Adrenal gland (tissue), 12 donors: ENCODE data around the gene HEPACAM. TPM values are rescaled to one million over a fixed set of nuclear protein-coding genes. Genes with fewer than 3 reads are reported as not detected.

Experiments used
- DNase-seq, 7 donors: peaks; one replicate each; pipeline ENCODE4 v3.0.0-alpha.2; 2019 to 2020
- H3K27ac ChIP-seq, 5 donors: fragments of 200-600 bp; sonication (generic) in 4 of 5; 1 replicate in 3 of 5; 2 replicates in 2 of 5; pipeline versions ENCODE4 v1.5.1 to v1.8.0; 2016 to 2020; ENCODE audit warnings: mild to moderate bottlenecking in 1 of 5
- H3K27me3 ChIP-seq: fragments of 200-600 bp; 2 replicates; pipeline ENCODE4 v1.8.0; 2021
- H3K36me3 ChIP-seq, 2 donors: fragments of 200-600 bp; replicated peaks in 1 of 2; 1 replicate in 1 of 2; 2 replicates in 1 of 2; pipeline versions ENCODE4 v1.5.1 to v1.8.0; 2018 to 2022
- H3K4me1 ChIP-seq, 2 donors: fragments of 200-600 bp; replicated peaks in 1 of 2; 1 replicate in 1 of 2; 2 replicates in 1 of 2; pipeline versions ENCODE4 v1.5.1 to v1.8.0; 2018 to 2021
- H3K4me3 ChIP-seq, 4 donors: fragments of 200-600 bp; sonication (generic) in 3 of 4; one replicate each; pipeline ENCODE4 v1.5.1; 2016 to 2018
- H3K9me3 ChIP-seq, 3 donors: fragments of 200-600 bp; sonication (generic) in 1 of 3; replicated peaks in 1 of 3; 1 replicate in 2 of 3; 2 replicates in 1 of 3; pipeline versions ENCODE4 v1.5.1 to v1.8.0; 2016 to 2021
- CTCF ChIP-seq, 6 experiments: fragments of 450-650 bp in 4 of 6; fragments of 200-600 bp in 2 of 6; sonication (generic) in 1 of 6; IDR thresholded peaks; 1 replicate in 5 of 6; 2 replicates in 1 of 6; pipeline versions ENCODE4 v1.5.1 to v1.8.0; 2016 to 2021; ENCODE audit warnings: antibody characterized with exemption in 6 of 6, mild to moderate bottlenecking in 2 of 6, moderate library complexity in 1 of 6
- POLR2A ChIP-seq, 2 donors: fragments of 450-650 bp; IDR thresholded peaks; one replicate each; pipeline ENCODE4 v1.6.1; 2017; ENCODE audit warnings: antibody characterized with exemption in 2 of 2, mild to moderate bottlenecking in 2 of 2, moderate library complexity in 1 of 2
- WGBS, 4 donors: extraction: QIAGEN DNeasy Blood & Tissue Kit in 2 of 4; methylation state at CpG; one replicate each; pipeline versions ENCODE4 v1.1.5 to v1.1.7; 2013 to 2017; 5-methylcytosine and 5-hydroxymethylcytosine counted together
- intact Hi-C, 2 donors: fragments of 100-400 bp; cut with DNase I; formaldehyde crosslinking; loops; one replicate each; pipeline versions ENCODE4 v1.14.1 to v1.15.0; 2022 to 2023
- polyA plus RNA-seq, 3 donors: library from polyadenylated mRNA; stranded (reverse); fragments of 200-250 nt in 2 of 3; fragments of 350-450 nt in 1 of 3; fragmentation: Illumina TruSeq in 1 of 3; extraction: RNeasy Lipid Tissue Mini Kit (QIAGEN cat#74804) in 1 of 3; gene quantifications; one replicate each; pipeline ENCODE4 v1.2.3, GENCODE V29; 2013 to 2014
- total RNA-seq, 9 donors: library from RNA; depleted of rRNA in 4 of 9; stranded (reverse); fragments of >200 nt in 4 of 9; fragments of 120-200 nt in 1 of 9; fragmentation: NEBNext Ultra II Directional in 1 of 9; extraction: Animal tissue kit (Norgen Biotek cat#: 25700) in 1 of 9; gene quantifications; one replicate each; pipeline versions ENCODE4 v1.1.0 to v1.2.4, GENCODE V29; 2013 to 2023
- donor health status: healthy with polysubstance abuse.
- donor health status: Bipolar disorder and iron deficiency.
- donor health status: DM: yes; HTN: yes; CAD: no.
- donor health status: DM: no; HTN: no; CAD: no.
- donor health status: DM: no; HTN: no; CAD: no.
- donor health status: DM: yes; HTN: yes; CAD: no.

The HEPACAM gene
- total and polyA plus RNA-seq, 12 donors: 0.06 to 2.3 (median 0.24) TPM; not detected in 3

- Histone ChIP-seq H3K4me3 (no peak overlapping the region), H3K4me1 (peaks cover 0 to 4% of the 10 kb centered on the region in 2 donors), H3K27ac (no peak overlapping the region), H3K9me3 (no peaks in the 10 kb centered on the region), H3K27me3 (no peaks in the 10 kb centered on the region), H3K36me3 (no peaks in the 10 kb centered on the region)
- WGBS, 4 donors: 64 to 84% (median 83%) methylated on average over 8 to 9 of the region's 9 CpGs
- TF ChIP-seq POLR2A (IDR thresholded peaks at IDR 0.05) (no peak), CTCF (IDR thresholded peaks at IDR 0.05) (no peak)
- intact Hi-C loops: no loop called here
- DNase-seq: no peak
Observed at GRCh38 chr11:124890683-124891372, 45.0 kb downstream of the HEPACAM start.

GRCh38 chr11:124890151-124890550, 45.7 kb downstream of the HEPACAM start:
- H3K4me3 ChIP-seq: no peak overlapping the region
- H3K27me3 ChIP-seq: no peaks in the 10 kb centered on the region
- H3K27ac ChIP-seq: no peak overlapping the region
- no peaks in the 10 kb centered on the region for H3K36me3 ChIP-seq
- no peak for DNase-seq
- peaks cover 0 to 4% of the 10 kb centered on the region in 2 donors for H3K4me1 ChIP-seq
- H3K9me3 ChIP-seq: no peaks in the 10 kb centered on the region
- intact Hi-C loops: no loop called here
- WGBS, 4 donors: 93 to 100% (median 95%) methylated on average over 2 of the region's 2 CpGs
- no peak for TF ChIP-seq CTCF (IDR thresholded peaks at IDR 0.05)
- no peak for TF ChIP-seq POLR2A (IDR thresholded peaks at IDR 0.05)

GRCh38 chr11:124889191-124890091, 46.4 kb downstream of the HEPACAM start:
- no peaks in the 10 kb centered on the region for H3K9me3 ChIP-seq
- WGBS, 4 donors: 86 to 93% (median 92%) methylated on average over 2 of the region's 2 CpGs
- intact Hi-C loops: no loop called here
- H3K4me3 ChIP-seq: no peak overlapping the region
- no peaks in the 10 kb centered on the region for H3K27me3 ChIP-seq
- H3K4me1 ChIP-seq: peaks cover 4 to 5% of the 10 kb centered on the region in 2 donors
- TF ChIP-seq CTCF (IDR thresholded peaks at IDR 0.05) (no peak), POLR2A (IDR thresholded peaks at IDR 0.05) (no peak)
- H3K36me3 ChIP-seq: no peaks in the 10 kb centered on the region
- no peak overlapping the region for H3K27ac ChIP-seq
- no peak for DNase-seq

- 83 to 95% (median 84%) methylated on average over 2 to 3 of the region's 3 CpGs for WGBS, 4 donors
Observed at GRCh38 chr11:124887667-124888013, 48.2 kb downstream of the HEPACAM start.

More at GRCh38 chr11:124887667-124888013, 48.2 kb downstream of the HEPACAM start:
- H3K36me3 ChIP-seq: no peaks in the 10 kb centered on the region
- H3K4me3 ChIP-seq: no peak overlapping the region
- DNase-seq: peak in 1 of 7 donors; percentile 34
- H3K4me1 ChIP-seq: peaks cover 4 to 14% of the 10 kb centered on the region in 2 donors
- H3K27me3 ChIP-seq: no peaks in the 10 kb centered on the region
- no peak overlapping the region for H3K27ac ChIP-seq
- H3K9me3 ChIP-seq: no peaks in the 10 kb centered on the region
- intact Hi-C loops: no loop called here
- TF ChIP-seq CTCF (IDR thresholded peaks at IDR 0.05) (no peak), POLR2A (IDR thresholded peaks at IDR 0.05) (no peak)
